ENCODE results near the gene RALGPS1. TPM values are rescaled to one million over a fixed set of nuclear protein-coding genes. Genes with fewer than 3 reads are reported as not detected.
A peak's percentile ranks its signal among the peaks of the same experiment; 100 is the strongest.

RALGPS1 gene
- total RNA-seq, 1 experiment from 2014 or later: 28.5 TPM

DNA sequence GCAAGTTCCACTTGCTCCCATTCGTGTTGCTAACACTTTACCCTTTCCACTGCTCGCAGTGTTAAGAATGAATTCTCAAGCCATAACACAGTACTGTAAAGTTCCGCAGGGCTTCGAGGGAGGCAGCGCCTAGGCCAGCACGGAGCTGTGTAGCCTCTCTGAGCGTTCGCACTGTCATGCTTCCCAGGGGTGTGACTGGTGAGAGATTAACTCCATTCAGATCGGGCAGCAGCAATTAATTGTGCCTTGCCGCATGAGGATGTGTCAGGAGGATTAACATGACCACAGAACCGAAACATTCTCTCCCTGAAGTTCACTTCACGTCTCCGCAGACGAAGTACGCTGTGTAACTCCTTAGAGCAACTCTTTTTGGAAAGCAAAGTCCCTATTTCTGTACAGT lies 30.9 kb upstream of the RALGPS1 start:
- CTCF ChIA-PET: no interaction called here
- POLR2A ChIA-PET: no interaction called here

More for the DNA sequence above, 30.9 kb upstream of the RALGPS1 start:
- H3K27me3 Mint-ChIP-seq (ENCODE audit: low read depth): no peaks in the 10 kb centered on the region
- peaks cover 20% of the 10 kb centered on the region for H3K36me3 Mint-ChIP-seq
- ATAC-seq (peak; percentile 50), DNase-seq (ENCODE audit: low spot score) (no peak)
- H3K9me3 Mint-ChIP-seq: no peaks in the 10 kb centered on the region
- H3K27ac Mint-ChIP-seq: peak overlapping the region; percentile 76
- TF ChIP-seq, protein P1, sequence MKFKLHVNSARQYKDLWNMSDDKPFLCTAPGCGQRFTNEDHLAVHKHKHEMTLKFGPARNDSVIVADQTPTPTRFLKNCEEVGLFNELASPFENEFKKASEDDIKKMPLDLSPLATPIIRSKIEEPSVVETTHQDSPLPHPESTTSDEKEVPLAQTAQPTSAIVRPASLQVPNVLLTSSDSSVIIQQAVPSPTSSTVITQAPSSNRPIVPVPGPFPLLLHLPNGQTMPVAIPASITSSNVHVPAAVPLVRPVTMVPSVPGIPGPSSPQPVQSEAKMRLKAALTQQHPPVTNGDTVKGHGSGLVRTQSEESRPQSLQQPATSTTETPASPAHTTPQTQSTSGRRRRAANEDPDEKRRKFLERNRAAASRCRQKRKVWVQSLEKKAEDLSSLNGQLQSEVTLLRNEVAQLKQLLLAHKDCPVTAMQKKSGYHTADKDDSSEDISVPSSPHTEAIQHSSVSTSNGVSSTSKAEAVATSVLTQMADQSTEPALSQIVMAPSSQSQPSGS (CRISPR knock-in tag; IDR thresholded peaks at IDR 0.05; ENCODE audit: borderline replicate concordance, low read depth): no peak
- TF ChIP-seq, protein P2, sequence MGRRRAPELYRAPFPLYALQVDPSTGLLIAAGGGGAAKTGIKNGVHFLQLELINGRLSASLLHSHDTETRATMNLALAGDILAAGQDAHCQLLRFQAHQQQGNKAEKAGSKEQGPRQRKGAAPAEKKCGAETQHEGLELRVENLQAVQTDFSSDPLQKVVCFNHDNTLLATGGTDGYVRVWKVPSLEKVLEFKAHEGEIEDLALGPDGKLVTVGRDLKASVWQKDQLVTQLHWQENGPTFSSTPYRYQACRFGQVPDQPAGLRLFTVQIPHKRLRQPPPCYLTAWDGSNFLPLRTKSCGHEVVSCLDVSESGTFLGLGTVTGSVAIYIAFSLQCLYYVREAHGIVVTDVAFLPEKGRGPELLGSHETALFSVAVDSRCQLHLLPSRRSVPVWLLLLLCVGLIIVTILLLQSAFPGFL (CRISPR knock-in tag; IDR thresholded peaks at IDR 0.05; ENCODE audit: borderline replicate concordance): no peak
- TF ChIP-seq, protein P3, sequence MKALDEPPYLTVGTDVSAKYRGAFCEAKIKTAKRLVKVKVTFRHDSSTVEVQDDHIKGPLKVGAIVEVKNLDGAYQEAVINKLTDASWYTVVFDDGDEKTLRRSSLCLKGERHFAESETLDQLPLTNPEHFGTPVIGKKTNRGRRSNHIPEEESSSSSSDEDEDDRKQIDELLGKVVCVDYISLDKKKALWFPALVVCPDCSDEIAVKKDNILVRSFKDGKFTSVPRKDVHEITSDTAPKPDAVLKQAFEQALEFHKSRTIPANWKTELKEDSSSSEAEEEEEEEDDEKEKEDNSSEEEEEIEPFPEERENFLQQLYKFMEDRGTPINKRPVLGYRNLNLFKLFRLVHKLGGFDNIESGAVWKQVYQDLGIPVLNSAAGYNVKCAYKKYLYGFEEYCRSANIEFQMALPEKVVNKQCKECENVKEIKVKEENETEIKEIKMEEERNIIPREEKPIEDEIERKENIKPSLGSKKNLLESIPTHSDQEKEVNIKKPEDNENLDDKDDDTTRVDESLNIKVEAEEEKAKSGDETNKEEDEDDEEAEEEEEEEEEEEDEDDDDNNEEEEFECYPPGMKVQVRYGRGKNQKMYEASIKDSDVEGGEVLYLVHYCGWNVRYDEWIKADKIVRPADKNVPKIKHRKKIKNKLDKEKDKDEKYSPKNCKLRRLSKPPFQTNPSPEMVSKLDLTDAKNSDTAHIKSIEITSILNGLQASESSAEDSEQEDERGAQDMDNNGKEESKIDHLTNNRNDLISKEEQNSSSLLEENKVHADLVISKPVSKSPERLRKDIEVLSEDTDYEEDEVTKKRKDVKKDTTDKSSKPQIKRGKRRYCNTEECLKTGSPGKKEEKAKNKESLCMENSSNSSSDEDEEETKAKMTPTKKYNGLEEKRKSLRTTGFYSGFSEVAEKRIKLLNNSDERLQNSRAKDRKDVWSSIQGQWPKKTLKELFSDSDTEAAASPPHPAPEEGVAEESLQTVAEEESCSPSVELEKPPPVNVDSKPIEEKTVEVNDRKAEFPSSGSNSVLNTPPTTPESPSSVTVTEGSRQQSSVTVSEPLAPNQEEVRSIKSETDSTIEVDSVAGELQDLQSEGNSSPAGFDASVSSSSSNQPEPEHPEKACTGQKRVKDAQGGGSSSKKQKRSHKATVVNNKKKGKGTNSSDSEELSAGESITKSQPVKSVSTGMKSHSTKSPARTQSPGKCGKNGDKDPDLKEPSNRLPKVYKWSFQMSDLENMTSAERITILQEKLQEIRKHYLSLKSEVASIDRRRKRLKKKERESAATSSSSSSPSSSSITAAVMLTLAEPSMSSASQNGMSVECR (CRISPR knock-in tag; IDR thresholded peaks at IDR 0.05; ENCODE audit: borderline replicate concordance): no peak
- TF ChIP-seq, protein P4, sequence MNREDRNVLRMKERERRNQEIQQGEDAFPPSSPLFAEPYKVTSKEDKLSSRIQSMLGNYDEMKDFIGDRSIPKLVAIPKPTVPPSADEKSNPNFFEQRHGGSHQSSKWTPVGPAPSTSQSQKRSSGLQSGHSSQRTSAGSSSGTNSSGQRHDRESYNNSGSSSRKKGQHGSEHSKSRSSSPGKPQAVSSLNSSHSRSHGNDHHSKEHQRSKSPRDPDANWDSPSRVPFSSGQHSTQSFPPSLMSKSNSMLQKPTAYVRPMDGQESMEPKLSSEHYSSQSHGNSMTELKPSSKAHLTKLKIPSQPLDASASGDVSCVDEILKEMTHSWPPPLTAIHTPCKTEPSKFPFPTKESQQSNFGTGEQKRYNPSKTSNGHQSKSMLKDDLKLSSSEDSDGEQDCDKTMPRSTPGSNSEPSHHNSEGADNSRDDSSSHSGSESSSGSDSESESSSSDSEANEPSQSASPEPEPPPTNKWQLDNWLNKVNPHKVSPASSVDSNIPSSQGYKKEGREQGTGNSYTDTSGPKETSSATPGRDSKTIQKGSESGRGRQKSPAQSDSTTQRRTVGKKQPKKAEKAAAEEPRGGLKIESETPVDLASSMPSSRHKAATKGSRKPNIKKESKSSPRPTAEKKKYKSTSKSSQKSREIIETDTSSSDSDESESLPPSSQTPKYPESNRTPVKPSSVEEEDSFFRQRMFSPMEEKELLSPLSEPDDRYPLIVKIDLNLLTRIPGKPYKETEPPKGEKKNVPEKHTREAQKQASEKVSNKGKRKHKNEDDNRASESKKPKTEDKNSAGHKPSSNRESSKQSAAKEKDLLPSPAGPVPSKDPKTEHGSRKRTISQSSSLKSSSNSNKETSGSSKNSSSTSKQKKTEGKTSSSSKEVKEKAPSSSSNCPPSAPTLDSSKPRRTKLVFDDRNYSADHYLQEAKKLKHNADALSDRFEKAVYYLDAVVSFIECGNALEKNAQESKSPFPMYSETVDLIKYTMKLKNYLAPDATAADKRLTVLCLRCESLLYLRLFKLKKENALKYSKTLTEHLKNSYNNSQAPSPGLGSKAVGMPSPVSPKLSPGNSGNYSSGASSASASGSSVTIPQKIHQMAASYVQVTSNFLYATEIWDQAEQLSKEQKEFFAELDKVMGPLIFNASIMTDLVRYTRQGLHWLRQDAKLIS (CRISPR knock-in tag; IDR thresholded peaks at IDR 0.05; ENCODE audit: borderline replicate concordance): no peak
- TF ChIP-seq CREB1 (CRISPR knock-in tag; IDR thresholded peaks at IDR 0.05): no peak
- TF ChIP-seq, protein P5, sequence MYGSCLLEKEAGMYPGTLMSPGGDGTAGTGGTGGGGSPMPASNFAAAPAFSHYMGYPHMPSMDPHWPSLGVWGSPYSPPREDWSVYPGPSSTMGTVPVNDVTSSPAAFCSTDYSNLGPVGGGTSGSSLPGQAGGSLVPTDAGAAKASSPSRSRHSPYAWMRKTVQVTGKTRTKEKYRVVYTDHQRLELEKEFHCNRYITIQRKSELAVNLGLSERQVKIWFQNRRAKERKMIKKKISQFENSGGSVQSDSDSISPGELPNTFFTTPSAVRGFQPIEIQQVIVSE (CRISPR knock-in tag; IDR thresholded peaks at IDR 0.05; ENCODE audit: borderline replicate concordance): no peak
- TF ChIP-seq, protein P6, sequence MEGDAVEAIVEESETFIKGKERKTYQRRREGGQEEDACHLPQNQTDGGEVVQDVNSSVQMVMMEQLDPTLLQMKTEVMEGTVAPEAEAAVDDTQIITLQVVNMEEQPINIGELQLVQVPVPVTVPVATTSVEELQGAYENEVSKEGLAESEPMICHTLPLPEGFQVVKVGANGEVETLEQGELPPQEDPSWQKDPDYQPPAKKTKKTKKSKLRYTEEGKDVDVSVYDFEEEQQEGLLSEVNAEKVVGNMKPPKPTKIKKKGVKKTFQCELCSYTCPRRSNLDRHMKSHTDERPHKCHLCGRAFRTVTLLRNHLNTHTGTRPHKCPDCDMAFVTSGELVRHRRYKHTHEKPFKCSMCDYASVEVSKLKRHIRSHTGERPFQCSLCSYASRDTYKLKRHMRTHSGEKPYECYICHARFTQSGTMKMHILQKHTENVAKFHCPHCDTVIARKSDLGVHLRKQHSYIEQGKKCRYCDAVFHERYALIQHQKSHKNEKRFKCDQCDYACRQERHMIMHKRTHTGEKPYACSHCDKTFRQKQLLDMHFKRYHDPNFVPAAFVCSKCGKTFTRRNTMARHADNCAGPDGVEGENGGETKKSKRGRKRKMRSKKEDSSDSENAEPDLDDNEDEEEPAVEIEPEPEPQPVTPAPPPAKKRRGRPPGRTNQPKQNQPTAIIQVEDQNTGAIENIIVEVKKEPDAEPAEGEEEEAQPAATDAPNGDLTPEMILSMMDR (IDR thresholded peaks at IDR 0.05): no peak
- TF ChIP-seq ESRRA (CRISPR knock-in tag; IDR thresholded peaks at IDR 0.05; ENCODE audit: borderline replicate concordance): no peak
- TF ChIP-seq, protein P7, sequence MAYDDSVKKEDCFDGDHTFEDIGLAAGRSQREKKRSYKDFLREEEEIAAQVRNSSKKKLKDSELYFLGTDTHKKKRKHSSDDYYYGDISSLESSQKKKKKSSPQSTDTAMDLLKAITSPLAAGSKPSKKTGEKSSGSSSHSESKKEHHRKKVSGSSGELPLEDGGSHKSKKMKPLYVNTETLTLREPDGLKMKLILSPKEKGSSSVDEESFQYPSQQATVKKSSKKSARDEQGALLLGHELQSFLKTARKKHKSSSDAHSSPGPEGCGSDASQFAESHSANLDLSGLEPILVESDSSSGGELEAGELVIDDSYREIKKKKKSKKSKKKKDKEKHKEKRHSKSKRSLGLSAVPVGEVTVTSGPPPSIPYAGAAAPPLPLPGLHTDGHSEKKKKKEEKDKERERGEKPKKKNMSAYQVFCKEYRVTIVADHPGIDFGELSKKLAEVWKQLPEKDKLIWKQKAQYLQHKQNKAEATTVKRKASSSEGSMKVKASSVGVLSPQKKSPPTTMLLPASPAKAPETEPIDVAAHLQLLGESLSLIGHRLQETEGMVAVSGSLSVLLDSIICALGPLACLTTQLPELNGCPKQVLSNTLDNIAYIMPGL (CRISPR knock-in tag; IDR thresholded peaks at IDR 0.05): no peak
- TF ChIP-seq IRF2 (CRISPR knock-in tag; IDR thresholded peaks at IDR 0.05; ENCODE audit: borderline replicate concordance, low read depth): no peak
- no peak overlapping the region for H3K4me3 Mint-ChIP-seq
- H3K4me1 Mint-ChIP-seq: peaks cover 29% of the 10 kb centered on the region
